Body of pancreas (tissue), 4 donors: Measurements from ENCODE around the gene WDR37. TPM values are rescaled to one million over a fixed set of nuclear protein-coding genes. Genes with fewer than 3 reads are reported as not detected.

ENCODE experiments used
- ATAC-seq: fragments of 150-250 bp; one replicate; pipeline ENCODE4 v1.9.1; 2016
- DNase-seq, 4 donors: peaks; one replicate each; pipeline ENCODE4 v3.0.0-alpha.2; 2019
- H3K27ac ChIP-seq, 4 donors: fragments of 200-600 bp; sonication (generic); 1 replicate in 3 of 4; 2 replicates in 1 of 4; pipeline versions ENCODE4 v1.5.1 to v1.6.1; 2016 to 2019; ENCODE audit warnings: mild to moderate bottlenecking in 1 of 4, mixed read lengths in 1 of 4, moderate library complexity in 1 of 4
- H3K27me3 ChIP-seq, 2 donors: fragments of 200-600 bp; sonication (generic); one replicate each; pipeline ENCODE4 v1.6.0; 2016; ENCODE audit warnings: mild to moderate bottlenecking in 1 of 2
- H3K36me3 ChIP-seq, 2 donors: fragments of 200-600 bp; sonication (generic); replicated peaks in 1 of 2; 2 replicates each; pipeline ENCODE4 v1.5.1; 2016; ENCODE audit warnings: low read depth in 2 of 2; ENCODE audit not compliant: insufficient read depth in 1 of 2
- H3K4me1 ChIP-seq: fragments of 200-600 bp; sonication (generic); one replicate; pipeline ENCODE4 v1.6.0; 2016
- H3K4me3 ChIP-seq, 2 donors: fragments of 200-600 bp; sonication (generic); 1 replicate in 1 of 2; 2 replicates in 1 of 2; pipeline ENCODE4 v1.5.1; 2016 to 2019
- H3K9me3 ChIP-seq, 3 donors: fragments of 200-600 bp; sonication (generic); 1 replicate in 2 of 3; 2 replicates in 1 of 3; pipeline ENCODE4 v1.5.1; 2016
- POLR2A ChIP-seq, 3 donors: fragments of 450-650 bp; IDR thresholded peaks; one replicate each; pipeline ENCODE4 v1.6.1; 2016; ENCODE audit warnings: antibody characterized with exemption in 3 of 3, mild to moderate bottlenecking in 2 of 3
- WGBS, 2 donors: methylation state at CpG; one replicate each; pipeline ENCODE4 v1.1.5; 2017; 5-methylcytosine and 5-hydroxymethylcytosine counted together
- intact Hi-C: fragments of 100-400 bp; cut with DNase I; formaldehyde crosslinking; loops from one replicate; pipeline ENCODE4 v1.15.1; 2023
- total RNA-seq, 2 donors: library from RNA; depleted of rRNA; stranded (reverse); fragments of >200 nt; gene quantifications; one replicate each; pipeline ENCODE4 v1.1.0, GENCODE V29; 2016
- TF ChIP-seq, protein P1 (sequence below), 7 experiments: fragments of 450-650 bp in 4 of 7; fragments of 200-600 bp in 3 of 7; sonication (generic) in 3 of 7; IDR thresholded peaks; one replicate each; pipeline ENCODE4 v1.5.1; 2016 to 2019; ENCODE audit warnings: antibody characterized with exemption in 7 of 7

Gene WDR37
- total RNA-seq, 2 donors from 2014 or later: 9.9 to 14.3 TPM

DNA sequence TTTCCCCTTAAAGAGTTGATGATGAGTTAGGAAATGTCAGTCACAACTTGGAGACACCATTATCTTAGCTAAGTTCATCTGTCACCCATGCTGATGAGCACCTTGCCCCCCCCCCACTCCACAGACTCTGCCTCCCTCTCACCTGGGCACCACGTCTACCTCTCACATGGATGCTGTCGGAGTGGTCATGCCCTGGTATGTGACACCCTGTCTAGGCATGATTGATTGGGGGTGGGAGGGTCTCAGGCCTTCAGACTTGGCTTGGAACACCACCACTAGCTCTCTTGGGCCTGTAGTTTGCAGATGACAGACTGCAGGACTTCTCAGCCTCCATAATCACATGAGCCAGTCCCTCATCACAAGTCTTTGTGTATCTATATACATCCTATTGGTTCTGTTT is 78.0 kb downstream of the WDR37 start:
- no peaks in the 10 kb centered on the region for H3K9me3 ChIP-seq
- WGBS, 2 donors: 51 to 60% methylated on average over 1 to 2 of the region's 2 CpGs
- DNase-seq: no peak
- peaks cover 10 to 13% of the 10 kb centered on the region in 2 donors for H3K36me3 ChIP-seq
- no peak overlapping the region for H3K4me3 ChIP-seq
- no peak for ATAC-seq
- TF ChIP-seq POLR2A (IDR thresholded peaks at IDR 0.05): no peak
- TF ChIP-seq, protein P1, sequence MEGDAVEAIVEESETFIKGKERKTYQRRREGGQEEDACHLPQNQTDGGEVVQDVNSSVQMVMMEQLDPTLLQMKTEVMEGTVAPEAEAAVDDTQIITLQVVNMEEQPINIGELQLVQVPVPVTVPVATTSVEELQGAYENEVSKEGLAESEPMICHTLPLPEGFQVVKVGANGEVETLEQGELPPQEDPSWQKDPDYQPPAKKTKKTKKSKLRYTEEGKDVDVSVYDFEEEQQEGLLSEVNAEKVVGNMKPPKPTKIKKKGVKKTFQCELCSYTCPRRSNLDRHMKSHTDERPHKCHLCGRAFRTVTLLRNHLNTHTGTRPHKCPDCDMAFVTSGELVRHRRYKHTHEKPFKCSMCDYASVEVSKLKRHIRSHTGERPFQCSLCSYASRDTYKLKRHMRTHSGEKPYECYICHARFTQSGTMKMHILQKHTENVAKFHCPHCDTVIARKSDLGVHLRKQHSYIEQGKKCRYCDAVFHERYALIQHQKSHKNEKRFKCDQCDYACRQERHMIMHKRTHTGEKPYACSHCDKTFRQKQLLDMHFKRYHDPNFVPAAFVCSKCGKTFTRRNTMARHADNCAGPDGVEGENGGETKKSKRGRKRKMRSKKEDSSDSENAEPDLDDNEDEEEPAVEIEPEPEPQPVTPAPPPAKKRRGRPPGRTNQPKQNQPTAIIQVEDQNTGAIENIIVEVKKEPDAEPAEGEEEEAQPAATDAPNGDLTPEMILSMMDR (IDR thresholded peaks at IDR 0.05): no peak
- H3K27me3 ChIP-seq: no peaks in the 10 kb centered on the region
- intact Hi-C loops: no loop called here
- no peaks in the 10 kb centered on the region for H3K4me1 ChIP-seq
- H3K27ac ChIP-seq: no peak overlapping the region

- Histone ChIP-seq H3K27me3 (no peaks in the 10 kb centered on the region), H3K9me3 (no peaks in the 10 kb centered on the region), H3K4me1 (no peaks in the 10 kb centered on the region), H3K36me3 (no peaks in the 10 kb centered on the region), H3K27ac (no peak overlapping the region), H3K4me3 (no peak overlapping the region)
- intact Hi-C loops: no loop called here
- DNase-seq (no peak), ATAC-seq (no peak)
- no peak for TF ChIP-seq POLR2A (IDR thresholded peaks at IDR 0.05)
- TF ChIP-seq, protein P1 (IDR thresholded peaks at IDR 0.05): no peak
Measured at GRCh38 chr10:1136268-1136667, 80.1 kb downstream of the WDR37 start.

- Histone ChIP-seq H3K4me1 (no peaks in the 10 kb centered on the region), H3K9me3 (no peaks in the 10 kb centered on the region), H3K4me3 (no peak overlapping the region), H3K27me3 (no peaks in the 10 kb centered on the region), H3K36me3 (no peaks in the 10 kb centered on the region), H3K27ac (no peak overlapping the region)
- WGBS, 2 donors: 73 to 76% methylated on average over 10 of the region's 10 CpGs
- TF ChIP-seq, protein P1 (IDR thresholded peaks at IDR 0.05): no peak
- no peak for TF ChIP-seq POLR2A (IDR thresholded peaks at IDR 0.05)
- no peak for ATAC-seq
- intact Hi-C loops: no loop called here
- DNase-seq: no peak
Measured at GRCh38 chr10:1137499-1138163, 81.4 kb downstream of the WDR37 start.

- no peaks in the 10 kb centered on the region for H3K27me3 ChIP-seq
- no peak overlapping the region for H3K4me3 ChIP-seq
- H3K9me3 ChIP-seq: no peaks in the 10 kb centered on the region
- WGBS, 2 donors: 61 to 71% methylated on average over 1 of the region's 1 CpG
- no peaks in the 10 kb centered on the region for H3K4me1 ChIP-seq
- intact Hi-C loops: no loop called here
- no peak for ATAC-seq
- H3K27ac ChIP-seq: no peak overlapping the region
- no peaks in the 10 kb centered on the region for H3K36me3 ChIP-seq
- DNase-seq: no peak
- TF ChIP-seq, protein P1 (IDR thresholded peaks at IDR 0.05): no peak
- TF ChIP-seq POLR2A (IDR thresholded peaks at IDR 0.05): no peak
Measured at GRCh38 chr10:1138529-1138928, 82.3 kb downstream of the WDR37 start.

GRCh38 chr10:1141261-1141660 is 85.1 kb downstream of the WDR37 start:
- Histone ChIP-seq H3K9me3 (no peaks in the 10 kb centered on the region), H3K4me1 (no peaks in the 10 kb centered on the region), H3K4me3 (no peak overlapping the region), H3K27me3 (no peaks in the 10 kb centered on the region), H3K27ac (no peak overlapping the region), H3K36me3 (no peaks in the 10 kb centered on the region)
- ATAC-seq (no peak), DNase-seq (no peak)
- intact Hi-C loops: no loop called here
- TF ChIP-seq, protein P1 (IDR thresholded peaks at IDR 0.05): no peak
- TF ChIP-seq POLR2A (IDR thresholded peaks at IDR 0.05): no peak
- WGBS, 2 donors: 56 to 67% methylated on average over 7 of the region's 7 CpGs
